Dendritic cell treated with granulocyte-macrophage colony-stimulating factor and Interleukin-4, amounts not matched to agents 40 ng/mL and 50 ng/mL, for 4 days (primary cell): ENCODE measurements around the gene ADORA1.

Experiments
- H3K27ac Mint-ChIP-seq: one replicate; pipeline ENCODE4 v1.8.0; 2022; ENCODE audit warnings: mild to moderate bottlenecking, mixed read lengths
- H3K27me3 Mint-ChIP-seq: one replicate; pipeline ENCODE4 v1.8.0; 2022; ENCODE audit warnings: mild to moderate bottlenecking, mixed read lengths
- H3K36me3 Mint-ChIP-seq: one replicate; pipeline ENCODE4 v1.8.0; 2022; ENCODE audit warnings: low read depth, mixed read lengths
- H3K4me1 Mint-ChIP-seq: one replicate; pipeline ENCODE4 v1.8.0; 2022; ENCODE audit warnings: low read depth, mixed read lengths
- H3K4me3 Mint-ChIP-seq: one replicate; pipeline ENCODE4 v1.8.0; 2022; ENCODE audit warnings: mild to moderate bottlenecking, moderate library complexity, mixed read lengths
- H3K9me3 Mint-ChIP-seq: one replicate; pipeline ENCODE4 v1.8.0; 2022; ENCODE audit warnings: mixed read lengths
- intact Hi-C: fragments of 100-400 bp; cut with micrococcal nuclease; formaldehyde crosslinking; loops from one replicate; pipeline ENCODE4 v1.15.0; 2022

ADORA1 gene

GRCh38 chr1:203127666-203128430, at the start of gene ADORA1:
Gene ADORA1, plus strand, starts transcription at chr1:203127726. Its CDS starts 1,116 bp downstream, at chr1:203128842.
- H3K36me3 Mint-ChIP-seq = no peaks in the 10 kb centered on the region
- H3K9me3 Mint-ChIP-seq = no peaks in the 10 kb centered on the region
- peaks cover 58% of the 10 kb centered on the region for H3K27me3 Mint-ChIP-seq
- peak within 1 kb of the TSS; percentile 70 for H3K4me3 Mint-ChIP-seq
- no peak within 1 kb of the TSS for H3K27ac Mint-ChIP-seq
- peaks cover 69% of the 10 kb centered on the region for H3K4me1 Mint-ChIP-seq
- intact Hi-C loops = no loop called here

- Mint-ChIP-seq H3K27me3 (peaks cover 7% of the 10 kb centered on the region), H3K27ac (no peak overlapping the region), H3K36me3 (no peaks in the 10 kb centered on the region), H3K4me1 (peaks cover 59% of the 10 kb centered on the region), H3K4me3 (no peak overlapping the region), H3K9me3 (no peaks in the 10 kb centered on the region)
- intact Hi-C loops = no loop called here
These were observed 49.6 kb upstream of the ADORA1 start for GRCh38 chr1:203077956-203078355.

GRCh38 chr1:203078478-203078877, 49.0 kb upstream of the ADORA1 start:
- H3K9me3 Mint-ChIP-seq = no peaks in the 10 kb centered on the region
- intact Hi-C loops = no loop called here
- peaks cover 7% of the 10 kb centered on the region for H3K27me3 Mint-ChIP-seq
- H3K4me3 Mint-ChIP-seq = no peak overlapping the region
- no peak overlapping the region for H3K27ac Mint-ChIP-seq
- no peaks in the 10 kb centered on the region for H3K36me3 Mint-ChIP-seq
- H3K4me1 Mint-ChIP-seq = peaks cover 59% of the 10 kb centered on the region

- Mint-ChIP-seq H3K4me3 (no peak overlapping the region), H3K4me1 (peaks cover 50% of the 10 kb centered on the region), H3K9me3 (no peaks in the 10 kb centered on the region), H3K36me3 (no peaks in the 10 kb centered on the region), H3K27ac (no peak overlapping the region), H3K27me3 (peaks cover 6% of the 10 kb centered on the region)
- intact Hi-C loops = no loop called here
These were observed 47.1 kb upstream of the ADORA1 start for GRCh38 chr1:203080456-203080855.

GRCh38 chr1:203081465-203082230, 45.9 kb upstream of the ADORA1 start:
- Mint-ChIP-seq H3K9me3 (no peaks in the 10 kb centered on the region), H3K27me3 (peaks cover 6% of the 10 kb centered on the region), H3K4me1 (peaks cover 43% of the 10 kb centered on the region), H3K27ac (no peak overlapping the region), H3K36me3 (no peaks in the 10 kb centered on the region), H3K4me3 (no peak overlapping the region)
- intact Hi-C loops = no loop called here

- Mint-ChIP-seq H3K4me3 (no peak overlapping the region), H3K9me3 (no peaks in the 10 kb centered on the region), H3K27me3 (peaks cover 6% of the 10 kb centered on the region), H3K36me3 (no peaks in the 10 kb centered on the region), H3K4me1 (peaks cover 44% of the 10 kb centered on the region), H3K27ac (peak overlapping the region; percentile 6)
- intact Hi-C loops = no loop called here
These were observed 45.4 kb upstream of the ADORA1 start for GRCh38 chr1:203082231-203082505.

- Mint-ChIP-seq H3K9me3 (no peaks in the 10 kb centered on the region), H3K27ac (peak overlapping the region; percentile 6), H3K27me3 (peaks cover 11% of the 10 kb centered on the region), H3K4me3 (no peak overlapping the region), H3K4me1 (peaks cover 49% of the 10 kb centered on the region), H3K36me3 (no peaks in the 10 kb centered on the region)
- intact Hi-C loops = no loop called here
These were observed 44.7 kb upstream of the ADORA1 start for GRCh38 chr1:203082571-203083462.

- Mint-ChIP-seq H3K36me3 (no peaks in the 10 kb centered on the region), H3K4me1 (peaks cover 44% of the 10 kb centered on the region), H3K27me3 (peaks cover 12% of the 10 kb centered on the region), H3K9me3 (no peaks in the 10 kb centered on the region), H3K27ac (peak overlapping the region; percentile 53), H3K4me3 (no peak overlapping the region)
- intact Hi-C loops = no loop called here
These were observed 44.0 kb upstream of the ADORA1 start for GRCh38 chr1:203083463-203083921.

GRCh38 chr1:203084588-203085527, 42.7 kb upstream of the ADORA1 start:
- intact Hi-C loops = no loop called here
- Mint-ChIP-seq H3K4me3 (no peak overlapping the region), H3K4me1 (peaks cover 38% of the 10 kb centered on the region), H3K27ac (no peak overlapping the region), H3K27me3 (peaks cover 18% of the 10 kb centered on the region), H3K9me3 (no peaks in the 10 kb centered on the region), H3K36me3 (no peaks in the 10 kb centered on the region)

- intact Hi-C loops = no loop called here
- H3K27me3 Mint-ChIP-seq = peaks cover 21% of the 10 kb centered on the region
- no peak within 1 kb of the TSS for H3K27ac Mint-ChIP-seq
- no peak within 1 kb of the TSS for H3K4me3 Mint-ChIP-seq
- H3K9me3 Mint-ChIP-seq = no peaks in the 10 kb centered on the region
- H3K36me3 Mint-ChIP-seq = no peaks in the 10 kb centered on the region
- peaks cover 43% of the 10 kb centered on the region for H3K4me1 Mint-ChIP-seq
These were observed 41.8 kb upstream of the ADORA1 start, which contains the start of gene MYOG for GRCh38 chr1:203085528-203086406. Gene MYOG, minus strand, starts transcription at chr1:203086012. Its CDS starts 51 bp downstream, at chr1:203085961.

GRCh38 chr1:203086992-203087763, 40.3 kb upstream of the ADORA1 start:
- Mint-ChIP-seq H3K36me3 (no peaks in the 10 kb centered on the region), H3K4me3 (no peak overlapping the region), H3K9me3 (no peaks in the 10 kb centered on the region), H3K4me1 (peaks cover 35% of the 10 kb centered on the region), H3K27ac (no peak overlapping the region), H3K27me3 (peaks cover 28% of the 10 kb centered on the region)
- intact Hi-C loops = no loop called here

GRCh38 chr1:203088441-203088840, 39.1 kb upstream of the ADORA1 start:
- no peak overlapping the region for H3K4me3 Mint-ChIP-seq
- no peak overlapping the region for H3K27ac Mint-ChIP-seq
- H3K9me3 Mint-ChIP-seq = no peaks in the 10 kb centered on the region
- H3K4me1 Mint-ChIP-seq = peaks cover 23% of the 10 kb centered on the region
- H3K27me3 Mint-ChIP-seq = peaks cover 31% of the 10 kb centered on the region
- H3K36me3 Mint-ChIP-seq = no peaks in the 10 kb centered on the region
- intact Hi-C loops = no loop called here
